Panc1 (cell line): Measurements from ENCODE around the gene BRF1. TPM values are rescaled to one million over a fixed set of nuclear protein-coding genes. Genes with fewer than 3 reads are reported as not detected.

Source experiments
- ATAC-seq: fragments of 200-7000 bp; cut with Tn5 transposase; 2 replicates; pipeline ENCODE4 v1.9.1; 2020; ENCODE audit warnings: mild to moderate bottlenecking, moderate library complexity
- BruUV-seq: library from RNA; stranded (reverse); fragments of 400-500 nt; replicated peaks from 2 replicates; lab custom pipeline; 2021; lab: Mats Ljungman, UMichigan
- CTCF ChIA-PET: fragments of 300-600 bp; sonication (Branson Sonifier 250); formaldehyde crosslinking; loops from one replicate; lab custom pipeline; 2022; ENCODE audit warnings: antibody characterized with exemption; lab: Charles Lee
- POLR2A ChIA-PET: fragments of 300-600 bp; sonication (Branson Sonifier 250); formaldehyde crosslinking; loops from one replicate; lab custom pipeline; 2022; ENCODE audit warnings: antibody characterized with exemption; lab: Charles Lee
- DNase-seq: peaks from one replicate; pipeline ENCODE4 v3.0.0-alpha.2; 2010; ENCODE audit warnings: low read depth, low spot score
- H3K27ac ChIP-seq: 2 replicates; pipeline ENCODE4 v1.5.1; 2011; ENCODE audit warnings: mild to moderate bottlenecking, low read length, inconsistent platforms
- H3K27me3 ChIP-seq: fragments of 200-500 bp; sonication (Bioruptor generic); 2 replicates; pipeline ENCODE4 v1.6.0; 2014; ENCODE audit warnings: low read length, inconsistent platforms; ENCODE audit not compliant: control insufficient read depth, insufficient read depth
- H3K36me3 ChIP-seq: fragments of 200-500 bp; sonication (Bioruptor generic); 2 replicates; pipeline ENCODE4 v1.5.1; 2014; ENCODE audit warnings: inconsistent platforms, mild to moderate bottlenecking, low read length, moderate library complexity; ENCODE audit not compliant: control insufficient read depth, insufficient read depth
- H3K4me1 ChIP-seq: 2 replicates; pipeline ENCODE4 v1.5.1; 2011; ENCODE audit warnings: inconsistent platforms, mild to moderate bottlenecking, low read length, moderate library complexity; ENCODE audit not compliant: control insufficient read depth, insufficient read depth
- H3K4me3 ChIP-seq, 2 experiments: 2 replicates each; pipeline ENCODE4 v1.5.1; 2011 to 2012; ENCODE audit warnings: low read depth in 2 of 2, low read length in 2 of 2, mild to moderate bottlenecking in 2 of 2, inconsistent platforms in 1 of 2, moderate library complexity in 1 of 2
- H3K9me3 ChIP-seq: fragments of 200-500 bp; sonication (Bioruptor generic); 2 replicates; pipeline ENCODE4 v1.5.1; 2014; ENCODE audit warnings: low read depth, mild to moderate bottlenecking, inconsistent platforms, low read length, moderate library complexity; ENCODE audit not compliant: control insufficient read depth, insufficient read depth
- CTCF ChIP-seq: fragments of 450-650 bp; IDR thresholded peaks from 2 replicates; pipeline ENCODE4 v1.5.1; 2017; ENCODE audit warnings: mild to moderate bottlenecking
- POLR2AphosphoS5 ChIP-seq: IDR thresholded peaks from 2 replicates; pipeline ENCODE4 v1.6.1; 2012; ENCODE audit warnings: mild to moderate bottlenecking, low read depth, low read length, moderate library complexity
- REST ChIP-seq, 2 experiments: IDR thresholded peaks; 2 replicates each; pipeline ENCODE4 v1.6.1; 2011 to 2012; ENCODE audit warnings: low read depth in 2 of 2, control low read depth in 1 of 2, low read length in 1 of 2, mild to moderate bottlenecking in 1 of 2, moderate library complexity in 1 of 2; ENCODE audit not compliant: insufficient read depth in 1 of 2
- SIN3A ChIP-seq: IDR thresholded peaks from 2 replicates; pipeline ENCODE4 v1.6.1; 2012; ENCODE audit warnings: low read depth, mild to moderate bottlenecking, low read length, moderate library complexity, borderline replicate concordance; ENCODE audit not compliant: insufficient read depth
- TCF7L2 ChIP-seq: IDR thresholded peaks from 2 replicates; pipeline ENCODE4 v1.6.1; 2011; ENCODE audit warnings: mild to moderate bottlenecking, low read depth, low read length, inconsistent platforms
- in situ Hi-C: cut with HindIII; loops from 2 replicates; pipeline ENCODE4 v1.10.0; 2016; ENCODE audit warnings: low sequenced_read_pairs, low pct_unique_long_range_greater_than_20kb
- intact Hi-C: fragments of 100-400 bp; cut with micrococcal nuclease; formaldehyde crosslinking; loops from one replicate; pipeline ENCODE4 v1.10.0; 2022; ENCODE audit not compliant: unreplicated experiment
- total RNA-seq: library from RNA; stranded (reverse); gene quantifications from one replicate; pipeline ENCODE4 v1.2.1, GENCODE V29; 2021; ENCODE audit not compliant: unreplicated experiment

The BRF1 gene
- total RNA-seq, 1 experiment from 2014 or later: 25.0 TPM

GRCh38 chr14:105315211-105315721, 14.5 kb upstream of the BRF1 start:
- CTCF ChIA-PET: no interaction called here
- DNase-seq: no peak
- no TSS peak for BruUV-seq

More at GRCh38 chr14:105315211-105315721, 14.5 kb upstream of the BRF1 start:
- POLR2A ChIA-PET: no interaction called here
- TF ChIP-seq POLR2AphosphoS5 (no peak), REST (IDR thresholded peaks at IDR 0.05; ENCODE audit: insufficient read depth in 1 of 2, low read depth in 2 of 2, low read length in 1 of 2) (no peak), TCF7L2 (no peak), CTCF (no peak), SIN3A (no peak)
- H3K27ac ChIP-seq: peak overlapping the region; percentile 65; the same call in 1 of the 2 replicates
- peaks cover 12% of the 10 kb centered on the region for H3K4me1 ChIP-seq
- H3K27me3 ChIP-seq: no peaks in the 10 kb centered on the region
- H3K4me3 ChIP-seq: peak overlapping the region; percentile 61
- intact Hi-C loops: no loop called here
- peak; percentile 32; the same call in 1 of the 2 replicates for ATAC-seq
- H3K36me3 ChIP-seq: no peaks in the 10 kb centered on the region; the same call in 1 of the 2 replicates
- in situ Hi-C loops: no loop called here
- H3K9me3 ChIP-seq: no peaks in the 10 kb centered on the region
